Panc1 (cell line): ENCODE measurements around the gene GPR45.

Experiments
- POLR2AphosphoS5 ChIP-seq: IDR thresholded peaks from 2 replicates; pipeline ENCODE4 v1.6.1; 2012; ENCODE audit warnings: mild to moderate bottlenecking, low read depth, low read length, moderate library complexity
- SIN3A ChIP-seq: IDR thresholded peaks from 2 replicates; pipeline ENCODE4 v1.6.1; 2012; ENCODE audit warnings: low read depth, mild to moderate bottlenecking, low read length, moderate library complexity, borderline replicate concordance; ENCODE audit not compliant: insufficient read depth
- TF ChIP-seq, protein P1 (sequence below): fragments of 450-650 bp; IDR thresholded peaks from 2 replicates; pipeline ENCODE4 v1.5.1; 2017; ENCODE audit warnings: mild to moderate bottlenecking

DNA sequence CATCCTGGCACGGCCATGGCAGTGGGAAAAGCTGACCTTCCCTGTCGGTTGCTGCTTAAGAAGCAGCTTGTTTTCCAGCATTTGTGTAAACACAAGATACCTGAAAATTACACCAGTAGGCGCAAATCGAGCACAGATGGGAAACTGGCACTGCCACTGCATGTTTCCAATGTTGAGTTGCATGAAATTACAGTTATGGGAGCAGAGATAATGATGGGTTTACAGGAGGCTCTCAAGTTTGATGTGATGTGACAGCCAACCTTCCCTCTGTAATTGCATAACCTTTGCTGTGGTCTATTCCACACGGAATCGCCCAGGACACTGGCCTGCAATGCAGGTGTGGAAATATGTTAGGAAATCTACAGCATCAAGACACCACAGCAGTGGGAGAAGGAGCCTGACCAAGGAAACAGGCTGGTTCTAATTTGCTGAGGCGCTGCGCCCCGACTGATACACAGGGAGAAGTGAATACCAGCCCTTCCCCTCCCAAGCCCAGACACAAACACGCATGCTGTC lies 17.4 kb downstream of the GPR45 start:
- TF ChIP-seq POLR2AphosphoS5 (no peak), SIN3A (no peak)
- TF ChIP-seq, protein P1, sequence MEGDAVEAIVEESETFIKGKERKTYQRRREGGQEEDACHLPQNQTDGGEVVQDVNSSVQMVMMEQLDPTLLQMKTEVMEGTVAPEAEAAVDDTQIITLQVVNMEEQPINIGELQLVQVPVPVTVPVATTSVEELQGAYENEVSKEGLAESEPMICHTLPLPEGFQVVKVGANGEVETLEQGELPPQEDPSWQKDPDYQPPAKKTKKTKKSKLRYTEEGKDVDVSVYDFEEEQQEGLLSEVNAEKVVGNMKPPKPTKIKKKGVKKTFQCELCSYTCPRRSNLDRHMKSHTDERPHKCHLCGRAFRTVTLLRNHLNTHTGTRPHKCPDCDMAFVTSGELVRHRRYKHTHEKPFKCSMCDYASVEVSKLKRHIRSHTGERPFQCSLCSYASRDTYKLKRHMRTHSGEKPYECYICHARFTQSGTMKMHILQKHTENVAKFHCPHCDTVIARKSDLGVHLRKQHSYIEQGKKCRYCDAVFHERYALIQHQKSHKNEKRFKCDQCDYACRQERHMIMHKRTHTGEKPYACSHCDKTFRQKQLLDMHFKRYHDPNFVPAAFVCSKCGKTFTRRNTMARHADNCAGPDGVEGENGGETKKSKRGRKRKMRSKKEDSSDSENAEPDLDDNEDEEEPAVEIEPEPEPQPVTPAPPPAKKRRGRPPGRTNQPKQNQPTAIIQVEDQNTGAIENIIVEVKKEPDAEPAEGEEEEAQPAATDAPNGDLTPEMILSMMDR, result no peak
